ENCODE measurements around the gene STUB1. TPM values are rescaled to one million over a fixed set of nuclear protein-coding genes. Genes with fewer than 3 reads are reported as not detected.

Gene STUB1
- total and polyA plus RNA-seq, 2 of the 8 experiments (the other 6 are each of a cell fraction or from before 2014, with no cell fraction given), result 89.9 to 103 TPM

DNA sequence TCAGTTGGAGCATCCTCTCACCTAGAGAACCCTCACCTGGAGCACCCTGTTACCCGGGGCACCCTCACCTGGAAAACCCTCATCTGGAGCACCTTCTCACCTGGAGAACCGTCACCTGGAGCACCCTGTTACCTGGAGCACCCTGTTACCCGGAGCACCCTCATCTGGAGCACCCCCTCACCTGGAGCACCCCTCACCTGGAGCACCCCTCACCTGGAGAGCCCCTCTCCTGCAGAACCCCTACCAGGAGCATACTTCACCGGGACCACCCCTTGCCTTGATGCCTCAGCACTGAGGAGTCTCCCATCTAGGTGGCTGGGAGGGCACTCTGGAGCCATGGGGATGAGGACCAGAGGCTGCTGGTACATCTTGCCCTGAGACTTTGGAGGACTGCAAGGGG is 28.7 kb downstream of the STUB1 start (continued):
- TF ChIP-seq HDAC6 (IDR thresholded peaks at IDR 0.05; ENCODE audit: low read depth, low read length) (no peak), RXRA (IDR thresholded peaks at IDR 0.05; ENCODE audit: insufficient read depth, low read depth, low read length) (no peak), CHD2 (IDR thresholded peaks at IDR 0.05; ENCODE audit: low read length) (no peak), MAFK (IDR thresholded peaks at IDR 0.05; ENCODE audit: low read depth, low read length) (no peak), RAD21 (IDR thresholded peaks at IDR 0.05 in 1 of 2, conservative IDR thresholded peaks at IDR 0.05 in 1 of 2; ENCODE audit: low read depth in 2 of 2, low read length in 2 of 2) (no peak), HDAC2 (IDR thresholded peaks at IDR 0.05; ENCODE audit: borderline replicate concordance in 1 of 2, low read depth in 2 of 2, low read length in 2 of 2) (no peak)
